Measurements from ENCODE around the gene VMP1.

DNA sequence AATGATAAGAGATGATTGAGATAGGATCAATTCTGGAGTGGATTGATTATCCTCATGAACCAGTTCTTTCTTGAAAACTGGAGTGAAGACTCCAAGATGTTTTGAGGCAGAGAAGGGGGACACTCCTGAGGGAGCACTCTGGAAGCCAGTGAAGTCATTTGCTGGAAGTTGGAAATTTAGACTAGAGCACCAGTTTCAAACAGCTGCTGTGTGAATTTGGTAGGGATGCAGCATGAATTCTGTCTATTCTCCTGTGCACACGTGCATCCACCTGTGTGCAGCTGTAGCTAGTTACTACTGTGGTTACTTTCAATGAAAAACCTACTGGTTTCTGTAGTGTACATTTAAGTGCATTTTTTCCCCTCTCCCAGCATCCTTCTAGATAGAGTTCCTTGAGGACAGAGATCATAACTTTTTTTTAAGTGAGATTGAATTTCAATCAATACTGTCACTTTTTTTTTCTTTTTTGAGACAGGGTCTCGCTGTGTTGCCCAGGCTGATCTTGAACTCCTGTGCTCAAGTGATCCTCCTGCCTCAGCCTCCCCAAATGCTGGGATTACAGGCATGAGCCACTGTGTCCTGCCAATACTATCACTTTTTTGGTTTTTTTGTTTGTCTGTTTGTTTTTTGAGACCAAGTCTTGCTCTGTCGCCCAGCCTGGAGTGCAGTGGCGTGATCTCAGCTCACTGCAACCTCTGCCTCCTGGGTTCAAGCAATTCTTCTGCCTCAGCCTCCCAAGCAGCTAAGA is 119.4 kb downstream of the VMP1 start:
- TF ChIP-seq, protein P1, sequence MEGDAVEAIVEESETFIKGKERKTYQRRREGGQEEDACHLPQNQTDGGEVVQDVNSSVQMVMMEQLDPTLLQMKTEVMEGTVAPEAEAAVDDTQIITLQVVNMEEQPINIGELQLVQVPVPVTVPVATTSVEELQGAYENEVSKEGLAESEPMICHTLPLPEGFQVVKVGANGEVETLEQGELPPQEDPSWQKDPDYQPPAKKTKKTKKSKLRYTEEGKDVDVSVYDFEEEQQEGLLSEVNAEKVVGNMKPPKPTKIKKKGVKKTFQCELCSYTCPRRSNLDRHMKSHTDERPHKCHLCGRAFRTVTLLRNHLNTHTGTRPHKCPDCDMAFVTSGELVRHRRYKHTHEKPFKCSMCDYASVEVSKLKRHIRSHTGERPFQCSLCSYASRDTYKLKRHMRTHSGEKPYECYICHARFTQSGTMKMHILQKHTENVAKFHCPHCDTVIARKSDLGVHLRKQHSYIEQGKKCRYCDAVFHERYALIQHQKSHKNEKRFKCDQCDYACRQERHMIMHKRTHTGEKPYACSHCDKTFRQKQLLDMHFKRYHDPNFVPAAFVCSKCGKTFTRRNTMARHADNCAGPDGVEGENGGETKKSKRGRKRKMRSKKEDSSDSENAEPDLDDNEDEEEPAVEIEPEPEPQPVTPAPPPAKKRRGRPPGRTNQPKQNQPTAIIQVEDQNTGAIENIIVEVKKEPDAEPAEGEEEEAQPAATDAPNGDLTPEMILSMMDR (conservative IDR thresholded peaks at IDR 0.05 in 1 of 2, IDR thresholded peaks at IDR 0.05 in 1 of 2; ENCODE audit: extremely low read depth in 1 of 2, insufficient read depth in 1 of 2, low read depth in 1 of 2, low read length in 2 of 2) = no peak
- no peak for TF ChIP-seq EZH2 (IDR thresholded peaks at IDR 0.05; ENCODE audit: borderline replicate concordance, low read length)
